Sigmoid colon (tissue), 4 donors: Measurements from ENCODE around the gene PROC.

Source experiments
- CTCF ChIP-seq, 4 experiments: fragments of 450-650 bp in 3 of 4; fragments of 200-600 bp in 1 of 4; IDR thresholded peaks; one replicate each; pipeline ENCODE4 v1.5.1; 2016 to 2019; ENCODE audit warnings: antibody characterized with exemption in 4 of 4, mild to moderate bottlenecking in 3 of 4, moderate library complexity in 2 of 4
- POLR2AphosphoS5 ChIP-seq, 4 donors: sonication (generic); formaldehyde crosslinking; IDR thresholded peaks; one replicate each; pipeline ENCODE4 v1.6.1; 2017; ENCODE audit warnings: antibody characterized with exemption in 4 of 4

GRCh38 chr2:127407661-127408003, 10.6 kb upstream of the PROC start:
- TF ChIP-seq POLR2AphosphoS5 (IDR thresholded peaks at IDR 0.05) (no peak), CTCF (IDR thresholded peaks at IDR 0.05) (no peak)
